Ureter (tissue), 1 donor: ENCODE results near the gene H2BK1. TPM values are rescaled to one million over a fixed set of nuclear protein-coding genes. Genes with fewer than 3 reads are reported as not detected.

Experiments used
- DNase-seq: peaks from one replicate; pipeline ENCODE4 v3.0.0-alpha.2; 2020; ENCODE audit warnings: low spot score
- total RNA-seq: library from RNA; stranded (reverse); gene quantifications from one replicate; pipeline ENCODE4 v1.2.4, GENCODE V29; 2023
- donor health status: DM: yes; HTN: yes; CAD: no.

The H2BK1 gene
- total RNA-seq, 1 donor from 2014 or later: not detected

DNA sequence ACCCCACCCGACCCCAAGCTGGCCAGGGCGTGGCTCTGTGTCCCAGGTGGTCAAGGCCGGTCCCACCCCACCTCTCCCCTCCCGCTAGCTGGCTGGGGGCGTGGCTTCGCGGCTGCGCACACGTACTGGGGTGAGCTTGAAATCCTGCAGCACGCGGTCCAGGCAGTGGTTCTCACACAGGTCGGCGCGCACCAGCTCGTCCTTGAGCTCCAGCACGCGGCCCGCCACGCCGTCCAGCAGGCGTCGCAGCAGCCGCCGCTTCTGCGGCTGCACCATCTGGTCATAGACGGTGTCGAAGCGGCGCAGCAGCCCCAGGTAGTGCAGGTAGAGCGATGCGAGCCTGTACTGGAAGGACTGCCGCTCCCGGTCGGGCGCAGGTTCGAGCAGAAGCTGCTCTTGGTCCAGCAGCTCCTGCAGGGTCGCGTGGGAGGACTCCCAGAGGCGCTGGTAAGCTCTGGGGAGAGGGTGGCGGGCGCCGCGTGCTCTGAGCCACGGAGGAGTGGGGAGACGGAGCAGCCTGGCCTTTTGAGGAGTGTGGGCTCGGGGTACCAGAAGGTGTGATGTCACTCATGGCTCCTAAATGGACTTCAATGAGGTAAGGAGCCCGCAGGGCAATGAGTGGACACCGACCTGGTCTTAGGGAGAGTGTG lies 5.8 kb downstream of the H2BK1 start:
- no peak for DNase-seq

DNA sequence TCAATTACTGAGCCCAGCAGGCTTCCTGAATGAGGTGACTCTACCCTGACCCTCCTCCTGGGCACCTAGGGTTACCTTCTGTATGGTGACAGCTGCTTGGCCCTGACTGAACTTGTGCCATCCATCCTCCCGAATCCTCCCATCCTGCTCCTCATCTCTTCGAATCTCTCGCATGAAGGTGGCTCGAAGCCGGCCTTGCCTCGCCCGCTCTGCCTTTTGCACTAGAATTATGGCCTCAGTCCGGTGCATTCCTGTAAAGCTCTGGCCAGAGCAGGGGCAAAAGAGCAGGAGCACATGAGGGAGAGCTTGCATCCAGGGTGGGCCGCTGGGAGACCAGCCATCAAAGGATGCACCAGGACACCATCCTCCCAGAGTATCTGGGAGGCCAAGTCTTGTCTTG lies 7.5 kb downstream of the H2BK1 start:
- DNase-seq: no peak

- no peak for DNase-seq
Observed at GRCh38 chr7:151201751-151202150, 8.5 kb downstream of the H2BK1 start.

- DNase-seq: no peak
Observed at GRCh38 chr7:151201344-151201743, 8.9 kb downstream of the H2BK1 start.

DNA sequence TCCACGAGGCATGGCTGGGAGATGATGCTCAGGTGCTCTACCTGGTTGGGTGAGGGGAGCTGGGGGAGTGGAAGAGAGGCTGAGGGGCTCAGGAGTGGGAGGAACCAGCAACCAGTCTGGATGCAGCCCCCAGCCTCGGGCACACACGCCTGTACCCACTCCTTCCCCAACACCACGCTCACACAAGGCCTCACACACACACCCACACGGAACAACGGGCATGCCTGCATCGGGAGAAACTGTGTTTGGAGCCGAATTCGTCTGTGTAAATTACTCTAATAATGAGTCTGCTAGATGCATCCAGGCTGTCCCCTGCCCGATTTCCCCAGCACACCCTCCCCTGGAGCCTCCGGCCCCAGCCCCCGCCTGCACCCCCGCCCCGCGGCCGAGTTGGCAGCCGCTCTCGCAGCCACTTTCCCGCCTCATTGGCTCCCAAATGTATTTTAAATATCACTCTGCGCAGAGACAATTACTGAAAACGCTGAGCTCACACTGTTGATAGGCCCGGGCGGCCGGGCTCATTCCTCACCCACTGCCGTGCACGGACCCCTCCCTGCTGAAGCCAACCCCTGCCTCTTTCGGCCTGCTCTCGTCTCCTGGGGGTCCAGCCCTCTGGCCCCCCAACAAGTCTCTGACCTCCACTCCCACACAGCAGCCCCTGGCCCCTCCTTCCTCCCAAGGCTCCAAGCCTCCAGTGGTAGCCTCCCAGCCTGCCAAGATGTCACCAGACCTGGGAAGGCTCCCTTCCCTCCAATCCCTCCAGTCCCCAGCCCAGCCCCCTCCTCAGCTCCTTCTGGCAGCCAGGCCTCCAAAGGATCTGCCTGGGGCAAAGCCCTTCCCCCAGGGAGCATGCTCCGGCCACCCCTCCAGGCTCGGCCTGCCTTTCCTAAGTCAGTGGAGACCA lies 11.1 kb downstream of the H2BK1 start:
- DNase-seq: no peak

DNA sequence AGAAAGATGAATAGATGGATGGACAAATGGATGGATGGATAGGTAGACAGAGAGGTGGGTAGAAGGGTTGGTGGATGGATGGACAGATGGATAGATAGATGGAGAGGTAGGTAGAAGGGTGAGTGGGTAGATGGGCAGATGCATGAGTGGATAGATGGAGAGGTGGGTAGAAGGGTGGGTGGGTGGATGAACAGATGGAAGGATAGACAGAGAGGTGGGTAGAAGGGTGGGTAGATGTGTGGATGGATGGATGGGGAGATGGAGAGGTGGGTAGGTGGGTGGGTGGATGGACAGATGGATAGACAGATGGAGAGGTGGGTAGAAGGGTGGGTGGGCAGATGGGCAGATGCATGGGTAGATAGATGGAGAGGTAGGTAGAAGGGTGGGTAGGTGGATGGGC lies 12.4 kb downstream of the H2BK1 start:
- no peak for DNase-seq

DNA sequence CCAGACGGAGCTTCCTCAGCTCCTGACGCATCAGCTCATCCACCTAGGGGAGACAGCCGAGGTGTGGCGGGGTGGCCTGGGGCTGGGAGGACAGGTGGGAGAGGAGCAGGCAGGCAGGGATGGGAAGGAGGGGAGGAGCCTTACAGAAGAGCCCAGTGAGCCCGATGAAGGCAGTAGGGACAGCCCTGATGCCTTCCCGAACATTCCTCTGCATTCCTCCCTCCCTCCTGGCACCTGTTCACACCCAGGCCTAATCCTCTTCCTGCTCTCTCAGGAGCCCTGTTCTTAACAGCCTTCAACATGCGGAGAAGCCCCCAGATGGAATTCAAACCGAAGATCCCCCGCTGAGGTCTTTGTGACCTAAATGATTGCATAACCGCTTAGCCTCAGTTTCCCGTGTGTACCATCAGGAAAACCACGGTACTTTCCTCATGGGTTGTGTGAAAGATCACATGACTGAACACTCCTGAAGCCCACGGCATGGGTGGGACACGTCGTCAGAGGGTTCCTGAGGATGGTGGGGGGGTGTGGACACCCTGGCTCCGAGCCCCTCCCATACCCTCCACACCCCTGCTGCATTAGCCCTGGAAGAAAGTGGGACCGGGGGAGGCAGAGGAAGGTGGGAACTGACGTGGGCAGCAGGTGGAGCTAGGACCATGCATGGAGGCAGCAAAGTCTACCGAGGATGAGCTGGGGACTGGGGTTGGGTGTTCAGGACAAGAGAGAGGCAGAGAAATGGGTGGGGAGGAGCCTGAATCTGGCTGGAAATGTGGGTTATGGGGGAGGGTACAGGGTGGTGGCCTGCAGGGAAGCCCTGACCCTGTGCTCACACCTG lies 14.5 kb downstream of the H2BK1 start:
- no peak for DNase-seq

DNA sequence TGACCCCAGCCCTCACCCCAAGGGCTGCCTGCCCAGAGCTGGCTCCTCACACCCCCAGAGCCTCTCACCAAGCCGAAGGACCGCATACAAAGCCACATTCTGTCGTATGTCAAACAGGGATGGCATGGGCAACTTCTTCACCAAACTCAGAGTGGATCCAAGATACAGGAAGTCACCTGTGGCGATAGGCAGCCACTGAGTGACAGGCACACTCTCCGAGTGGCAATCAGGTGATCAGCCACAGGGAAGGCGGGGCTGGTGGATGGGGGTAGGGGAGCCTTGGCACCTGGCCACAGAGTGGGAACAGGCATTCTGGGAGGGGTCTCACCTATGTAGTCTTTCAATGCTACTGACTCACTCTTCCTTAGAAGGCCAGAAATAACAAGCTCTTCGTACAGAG lies 16.1 kb downstream of the H2BK1 start:
- no peak for DNase-seq

GRCh38 chr7:151193203-151193978 lies 16.9 kb downstream of the H2BK1 start:
- no peak for DNase-seq

DNA sequence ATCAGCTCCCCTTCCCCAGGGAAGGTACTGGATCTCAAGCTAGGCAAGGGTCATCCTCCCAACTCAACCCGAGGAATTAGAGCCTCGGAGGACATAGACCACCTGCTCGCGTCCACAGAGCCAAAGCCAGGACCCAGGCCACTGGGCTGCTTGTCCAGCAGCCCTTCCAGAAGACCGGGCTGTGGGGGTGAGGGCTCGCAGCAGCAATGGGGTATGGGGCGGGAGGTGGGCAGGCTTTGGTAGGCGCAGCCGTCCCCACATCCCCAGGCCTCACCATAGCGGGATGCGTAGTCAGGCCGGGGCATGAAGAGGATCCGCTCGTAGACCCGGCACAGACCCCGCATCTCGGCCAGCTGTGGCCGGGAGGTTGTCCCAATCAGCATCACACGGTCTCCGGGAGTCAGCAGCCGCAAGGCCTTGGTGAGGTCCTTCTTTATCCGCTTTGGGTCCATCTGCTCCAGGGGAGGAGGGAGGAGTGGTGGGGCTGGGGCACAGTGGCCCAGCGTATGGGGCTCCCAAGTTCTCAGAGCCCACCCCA lies 18.2 kb downstream of the H2BK1 start:
- DNase-seq: no peak

- no peak for DNase-seq
Observed at GRCh38 chr7:151191544-151191943, 18.7 kb downstream of the H2BK1 start.

DNA sequence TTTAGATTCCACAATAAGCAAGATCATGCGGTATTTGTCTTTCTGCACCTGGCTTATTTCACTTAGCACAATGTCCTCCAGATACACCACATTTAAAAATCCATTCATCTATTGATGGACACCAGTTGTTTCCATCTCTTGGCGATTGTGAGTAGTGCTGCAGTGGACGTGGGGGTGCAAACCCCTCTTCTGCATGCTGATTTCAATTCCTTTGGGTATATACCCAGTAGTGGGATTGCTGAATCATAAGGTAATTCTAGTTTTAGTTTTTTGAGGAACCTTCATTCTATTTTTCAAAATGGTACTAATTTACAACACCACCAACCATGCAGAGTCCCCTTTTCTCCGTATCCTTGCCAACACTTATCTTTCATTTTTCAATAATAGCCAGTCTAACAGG lies 21.2 kb downstream of the H2BK1 start:
- no peak for DNase-seq

DNA sequence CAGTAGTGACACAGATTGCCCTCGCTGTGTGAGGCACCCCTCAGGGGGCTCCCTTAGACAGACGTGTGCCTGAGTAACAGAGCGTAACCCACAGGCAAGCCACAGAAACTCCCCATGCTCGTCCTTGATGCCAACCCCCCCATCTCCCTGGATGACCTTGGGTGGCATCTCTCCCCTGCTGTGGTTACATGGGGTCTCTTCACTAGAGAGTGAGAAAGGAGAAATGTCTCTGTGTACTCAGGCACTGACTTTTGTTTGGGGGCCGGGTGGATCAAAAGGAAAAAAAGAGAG lies 22.1 kb downstream of the H2BK1 start:
- no peak for DNase-seq

- DNase-seq: no peak
Observed at GRCh38 chr7:151187409-151188251, 22.7 kb downstream of the H2BK1 start.

GRCh38 chr7:151186640-151187408 lies 23.5 kb downstream of the H2BK1 start, which contains the start of gene ASB10:
Gene ASB10, minus strand, starts transcription at chr7:151187250. Its CDS starts 120 bp downstream, at chr7:151187130.
- no peak for DNase-seq

- DNase-seq: no peak
Observed at GRCh38 chr7:151185762-151186639, 24.3 kb downstream of the H2BK1 start.

DNA sequence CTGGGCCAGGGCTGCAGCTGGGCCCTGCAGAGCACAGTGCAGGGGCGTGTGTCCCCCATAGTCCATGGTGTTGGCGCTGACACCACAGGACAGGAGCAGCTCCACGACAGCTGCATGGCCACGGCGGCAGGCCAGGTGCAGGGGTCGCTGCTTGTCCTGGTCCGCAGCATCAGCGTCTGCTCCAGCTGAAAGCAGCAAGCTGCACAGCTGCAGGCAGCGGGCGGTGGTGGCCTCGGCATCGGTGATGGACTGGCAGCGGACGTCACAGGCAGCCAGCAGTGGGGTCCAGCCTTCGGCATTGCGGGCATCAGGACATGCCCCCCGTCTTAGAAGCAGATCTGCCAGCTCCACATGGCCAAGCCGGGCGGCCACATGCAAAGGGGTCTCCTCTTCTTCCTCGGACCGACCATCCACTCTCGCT lies 29.3 kb downstream of the H2BK1 start:
- DNase-seq: no peak

DNA sequence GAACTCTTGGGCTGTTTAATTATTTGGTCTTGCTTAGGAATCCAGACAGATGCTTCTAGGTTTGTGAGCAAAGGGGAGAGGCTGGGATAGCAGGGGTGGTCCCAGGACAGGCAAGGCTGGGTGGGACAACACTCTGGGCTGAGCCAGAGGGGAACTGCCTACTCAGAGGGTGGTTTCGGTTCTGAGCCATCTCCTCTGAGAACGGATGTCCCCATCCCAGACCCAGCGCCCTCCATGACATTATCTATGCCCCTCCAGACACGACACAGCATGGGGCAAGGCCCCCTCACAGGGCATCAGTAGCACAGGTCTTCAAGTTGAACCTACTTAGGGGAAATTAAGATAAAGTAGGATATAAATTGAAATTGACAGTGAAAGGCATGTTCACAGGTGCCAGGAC lies 30.3 kb downstream of the H2BK1 start:
- DNase-seq: no peak
